H9 (cell line): Measurements from ENCODE around the gene HEBP2. TPM values are rescaled to one million over a fixed set of nuclear protein-coding genes. Genes with fewer than 3 reads are reported as not detected.

Experiments
- DNase-seq: peaks from one replicate; pipeline ENCODE4 v3.0.0-alpha.2; 2017
- H2AFZ ChIP-seq: one replicate; pipeline ENCODE4 v1.6.1; 2013; ENCODE audit warnings: mild to moderate bottlenecking, low read length, control low read depth, moderate library complexity
- H2AK5ac ChIP-seq: 2 replicates; pipeline ENCODE4 v1.6.1; 2013; ENCODE audit warnings: low read length, control low read depth, mixed read lengths; ENCODE audit not compliant: insufficient read length
- H2BK120ac ChIP-seq: one replicate; pipeline ENCODE4 v1.6.1; 2013; ENCODE audit warnings: low read depth, mild to moderate bottlenecking, low read length, control low read depth, inconsistent platforms; ENCODE audit not compliant: poor library complexity, severe bottlenecking
- H2BK12ac ChIP-seq: 2 replicates; pipeline ENCODE4 v1.6.1; 2013; ENCODE audit warnings: low read length, control low read depth, mixed read lengths, low read depth; ENCODE audit not compliant: insufficient read length
- H2BK15ac ChIP-seq: 2 replicates; pipeline ENCODE4 v1.6.1; 2013; ENCODE audit warnings: low read depth, low read length, control low read depth
- H2BK20ac ChIP-seq: one replicate; pipeline ENCODE4 v1.6.1; 2013; ENCODE audit warnings: low read depth, mild to moderate bottlenecking, low read length, control low read depth, inconsistent platforms; ENCODE audit not compliant: poor library complexity, severe bottlenecking
- H2BK5ac ChIP-seq: 2 replicates; pipeline ENCODE4 v1.6.1; 2013; ENCODE audit warnings: low read length, control low read depth, mixed read lengths; ENCODE audit not compliant: insufficient read length
- H3K14ac ChIP-seq: 2 replicates; pipeline ENCODE4 v1.6.1; 2013; ENCODE audit warnings: low read length, control low read depth; ENCODE audit not compliant: insufficient read depth
- H3K18ac ChIP-seq: 2 replicates; pipeline ENCODE4 v1.6.1; 2013; ENCODE audit warnings: low read depth, mild to moderate bottlenecking, mixed read lengths, low read length, control low read depth; ENCODE audit not compliant: insufficient read length
- H3K23ac ChIP-seq: 2 replicates; pipeline ENCODE4 v1.6.1; 2013; ENCODE audit warnings: low read length, control low read depth, mixed read lengths, low read depth; ENCODE audit not compliant: insufficient read length
- H3K23me2 ChIP-seq: 2 replicates; pipeline ENCODE4 v1.6.1; 2013; ENCODE audit warnings: low read depth, mild to moderate bottlenecking, mixed read lengths, low read length, control low read depth; ENCODE audit not compliant: insufficient read length, poor library complexity, severe bottlenecking
- H3K27ac ChIP-seq: 2 replicates; pipeline ENCODE4 v1.5.1; 2013; ENCODE audit warnings: low read length, control low read depth, mixed read lengths, low read depth; ENCODE audit not compliant: insufficient read length
- H3K27me3 ChIP-seq: 2 replicates; pipeline ENCODE4 v1.6.1; 2013; ENCODE audit warnings: low read length, control low read depth, inconsistent platforms; ENCODE audit not compliant: insufficient read depth
- H3K4ac ChIP-seq: 2 replicates; pipeline ENCODE4 v1.6.1; 2013; ENCODE audit warnings: low read depth, mild to moderate bottlenecking, control low read depth, inconsistent platforms, low read length, moderate library complexity
- H3K4me1 ChIP-seq: 2 replicates; pipeline ENCODE4 v1.6.1; 2013; ENCODE audit warnings: low read length, control low read depth, inconsistent platforms; ENCODE audit not compliant: insufficient read depth
- H3K4me2 ChIP-seq: 2 replicates; pipeline ENCODE4 v1.6.1; 2013; ENCODE audit warnings: low read length, control low read depth, mixed read lengths; ENCODE audit not compliant: insufficient read length, insufficient read depth
- H3K56ac ChIP-seq: 2 replicates; pipeline ENCODE4 v1.6.1; 2013; ENCODE audit warnings: low read depth, mild to moderate bottlenecking, mixed read lengths, low read length, control low read depth; ENCODE audit not compliant: insufficient read length
- H3K79me1 ChIP-seq: 2 replicates; pipeline ENCODE4 v1.6.1; 2013; ENCODE audit warnings: low read depth, mild to moderate bottlenecking, moderate library complexity, low read length, control low read depth, inconsistent platforms; ENCODE audit not compliant: insufficient read depth, poor library complexity, severe bottlenecking
- H3K79me2 ChIP-seq: 2 replicates; pipeline ENCODE4 v1.6.1; 2013; ENCODE audit warnings: low read length, control low read depth, inconsistent platforms; ENCODE audit not compliant: insufficient read depth
- H3K9ac ChIP-seq: 2 replicates; pipeline ENCODE4 v1.6.1; 2013; ENCODE audit warnings: low read length, control low read depth, mixed read lengths; ENCODE audit not compliant: insufficient read length; ENCODE audit errors: extremely low read depth
- H3K9me3 ChIP-seq: one replicate; pipeline ENCODE4 v1.6.1; 2013; ENCODE audit warnings: low read depth, low read length, inconsistent platforms; ENCODE audit not compliant: control insufficient read depth
- H3T11ph ChIP-seq: one replicate; pipeline ENCODE4 v1.6.1; 2013; ENCODE audit warnings: mild to moderate bottlenecking, low read length, control low read depth, inconsistent platforms
- H4K20me1 ChIP-seq: one replicate; pipeline ENCODE4 v1.6.1; 2013; ENCODE audit not compliant: control insufficient read depth, insufficient read length, insufficient read depth
- H4K5ac ChIP-seq: 2 replicates; pipeline ENCODE4 v1.6.1; 2013; ENCODE audit warnings: low read depth, mild to moderate bottlenecking, mixed read lengths, low read length, control low read depth; ENCODE audit not compliant: insufficient read length
- H4K8ac ChIP-seq: replicated peaks from 2 replicates; pipeline ENCODE4 v1.6.1; 2013; ENCODE audit warnings: low read length, control low read depth, mixed read lengths, low read depth; ENCODE audit not compliant: insufficient read length
- H4K91ac ChIP-seq: 2 replicates; pipeline ENCODE4 v1.6.1; 2013; ENCODE audit warnings: low read depth, mild to moderate bottlenecking, moderate library complexity, mixed read lengths, low read length, control low read depth; ENCODE audit not compliant: insufficient read length
- H3K27ac Mint-ChIP-seq, 3 experiments: 2 replicates in 2 of 3; 3 replicates in 1 of 3; pipeline ENCODE4 v1.8.0; 2020 to 2021; ENCODE audit warnings: mixed read lengths in 3 of 3, mild to moderate bottlenecking in 1 of 3, moderate library complexity in 1 of 3
- H3K27me3 Mint-ChIP-seq: 2 replicates; pipeline ENCODE4 v1.8.0; 2021; ENCODE audit warnings: low read depth, mild to moderate bottlenecking, moderate library complexity, mixed read lengths
- H3K36me3 Mint-ChIP-seq, 3 experiments: 2 replicates in 2 of 3; 3 replicates in 1 of 3; pipeline ENCODE4 v1.8.0; 2020 to 2021; ENCODE audit warnings: low read depth in 3 of 3, mixed read lengths in 3 of 3; ENCODE audit not compliant: insufficient read depth in 1 of 3
- H3K4me1 Mint-ChIP-seq, 2 experiments: 2 replicates each; pipeline ENCODE4 v1.8.0; 2020; ENCODE audit warnings: mixed read lengths in 2 of 2
- H3K4me3 Mint-ChIP-seq, 2 experiments: 2 replicates in 1 of 2; 3 replicates in 1 of 2; pipeline ENCODE4 v1.8.0; 2020 to 2021; ENCODE audit warnings: mild to moderate bottlenecking in 2 of 2, mixed read lengths in 2 of 2, moderate library complexity in 1 of 2
- H3K9me3 Mint-ChIP-seq, 2 experiments: 2 replicates in 1 of 2; 3 replicates in 1 of 2; pipeline ENCODE4 v1.8.0; 2020; ENCODE audit warnings: mild to moderate bottlenecking in 2 of 2, mixed read lengths in 2 of 2, moderate library complexity in 1 of 2
- CTCF ChIP-seq: fragments of 200-600 bp; sonication (generic); conservative IDR thresholded peaks from 3 replicates; pipeline ENCODE4 v1.8.0; 2021; ENCODE audit warnings: antibody characterized with exemption, mild to moderate bottlenecking
- WGBS: extraction: QIAGEN DNeasy Blood & Tissue Kit; methylation state at CpG from one replicate; pipeline ENCODE4 v1.1.7; 2013; ENCODE audit warnings: missing lambda C conversion rate, low lambda C conversion rate, mixed read lengths; ENCODE audit not compliant: insufficient read length; ENCODE audit errors: extremely low coverage; 5-methylcytosine and 5-hydroxymethylcytosine counted together
- total RNA-seq: library from RNA; stranded (reverse); gene quantifications from 2 replicates; pipeline ENCODE4 v1.2.1, GENCODE V29; 2021

The HEBP2 gene
- total RNA-seq, 1 experiment from 2014 or later: 57.8 TPM

DNA sequence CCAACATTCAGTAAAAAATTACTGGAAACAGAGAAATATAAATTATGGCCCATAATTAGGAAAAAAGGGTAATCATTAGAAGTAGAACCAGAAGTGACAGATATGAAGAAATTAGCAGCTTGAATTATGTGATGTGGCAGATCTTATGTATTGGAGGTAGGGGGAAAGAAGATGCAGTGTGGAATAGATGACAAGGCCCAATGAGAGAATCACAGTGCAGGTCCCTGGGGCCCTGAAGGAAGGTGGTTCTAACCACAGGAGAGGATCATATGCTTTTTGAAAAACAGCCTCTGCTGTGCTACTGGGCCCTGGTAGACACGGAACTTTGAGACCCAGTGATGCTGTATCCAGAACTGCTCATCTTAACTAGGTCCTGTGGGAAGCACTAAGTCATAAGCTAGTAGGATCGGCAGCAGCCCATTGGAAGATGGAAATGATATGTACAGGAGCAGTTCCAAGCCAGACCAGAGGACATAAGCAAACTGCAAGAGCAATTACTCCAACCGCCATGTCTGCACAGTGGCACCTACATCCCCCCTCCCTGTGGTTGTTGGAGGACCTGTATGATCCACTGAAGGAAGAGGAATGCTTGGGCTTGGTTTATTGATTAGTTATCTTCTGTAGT, 14.2 kb downstream of the HEBP2 start:
- Histone ChIP-seq H3K4me1 (no peaks in the 10 kb centered on the region), H2BK5ac (no peak overlapping the region), H3K79me1 (no peaks in the 10 kb centered on the region), H2AK5ac (no peak overlapping the region), H2BK120ac (no peak overlapping the region), H2BK20ac (no peak overlapping the region), H3K79me2 (no peaks in the 10 kb centered on the region), H3K18ac (no peak overlapping the region), H3K27ac (no peak overlapping the region), H3K14ac (no peak overlapping the region), H2BK15ac (no peak overlapping the region), H3K56ac (no peak overlapping the region), H4K20me1 (no peaks in the 10 kb centered on the region), H3K23ac (no peak overlapping the region), H3K9ac (no peak overlapping the region), H3K4ac (no peak overlapping the region), H4K91ac (no peak overlapping the region), H3K9me3 (no peaks in the 10 kb centered on the region), H3K4me2 (no peak overlapping the region), H3K23me2 (no peaks in the 10 kb centered on the region), H3K27me3 (no peaks in the 10 kb centered on the region), H2AFZ (no peak overlapping the region), H2BK12ac (no peak overlapping the region), H4K5ac (no peak overlapping the region), H3T11ph (no peak overlapping the region), H4K8ac (no peak overlapping the region)
- Mint-ChIP-seq H3K27me3 (no peaks in the 10 kb centered on the region), H3K4me1 (no peaks in the 10 kb centered on the region; a peak in 2 of 4 replicates), H3K27ac (no peak overlapping the region; a peak in 1 of 7 replicates), H3K4me3 (no peak overlapping the region), H3K36me3 (peaks cover 20 to 49% (median 38%) of the 10 kb centered on the region in 3 experiments), H3K9me3 (no peaks in the 10 kb centered on the region; a peak in 1 of 5 replicates)
- DNase-seq: no peak
- no CpG with 5 or more reads among the region's 3 CpGs for WGBS
- no peak for TF ChIP-seq CTCF
